Erythroblast (primary cell): ENCODE data around the gene KLHL36.

Experiments used
- GATA1 ChIP-seq: IDR thresholded peaks from 2 replicates; pipeline ENCODE4 v1.6.1; 2011; ENCODE audit warnings: low read depth, mild to moderate bottlenecking, control low read depth, low read length, moderate library complexity
- POLR2A ChIP-seq: IDR thresholded peaks from 2 replicates; pipeline ENCODE4 v1.6.1; 2011; ENCODE audit warnings: mild to moderate bottlenecking, low read length

DNA sequence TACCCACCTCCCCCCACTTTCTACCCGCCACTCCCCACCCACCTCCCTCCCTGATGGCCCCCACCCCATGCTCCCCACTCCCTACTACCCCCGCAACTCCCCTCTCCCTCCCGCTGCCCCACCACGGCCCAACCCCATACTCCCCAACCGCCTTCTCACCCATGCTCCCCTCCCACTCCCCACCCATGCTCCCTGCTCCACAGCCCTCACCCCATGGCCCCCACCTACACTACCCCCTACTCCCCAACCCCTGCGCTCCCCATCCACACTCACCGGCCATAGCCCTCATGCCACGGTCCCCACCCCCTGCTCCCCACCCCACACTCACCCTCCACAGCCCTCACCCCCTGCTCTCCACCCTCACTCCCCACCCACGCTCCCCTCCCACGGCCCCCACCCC lies 44.4 kb upstream of the KLHL36 start:
- no peak for TF ChIP-seq POLR2A
- no peak for TF ChIP-seq GATA1
